HEK293T (cell line): Measurements from ENCODE around the gene MAP4K5.

Experiments
- ARNT ChIP-seq: fragments of 450-650 bp; IDR thresholded peaks from 2 replicates; pipeline ENCODE4 v1.6.1; 2017; ENCODE audit warnings: mild to moderate bottlenecking
- BHLHE40 ChIP-seq: fragments of 450-650 bp; IDR thresholded peaks from 2 replicates; pipeline ENCODE4 v1.6.1; 2016; ENCODE audit warnings: mild to moderate bottlenecking, moderate library complexity, borderline replicate concordance
- CTBP1 ChIP-seq: fragments of 450-650 bp; IDR thresholded peaks from 2 replicates; pipeline ENCODE4 v1.6.1; 2016; ENCODE audit warnings: borderline replicate concordance
- FOXA1 ChIP-seq: fragments of 450-650 bp; IDR thresholded peaks from 2 replicates; pipeline ENCODE4 v1.6.1; 2016; ENCODE audit warnings: mild to moderate bottlenecking
- FOXK2 ChIP-seq: fragments of 450-650 bp; IDR thresholded peaks from 2 replicates; pipeline ENCODE4 v1.6.1; 2016; ENCODE audit warnings: mild to moderate bottlenecking
- L3MBTL2 ChIP-seq: fragments of 450-650 bp; conservative IDR thresholded peaks from 2 replicates; pipeline ENCODE4 v1.6.1; 2016; ENCODE audit warnings: mild to moderate bottlenecking
- NFRKB ChIP-seq: fragments of 450-650 bp; IDR thresholded peaks from 2 replicates; pipeline ENCODE4 v1.6.1; 2016; ENCODE audit warnings: mild to moderate bottlenecking, moderate library complexity
- SP1 ChIP-seq: fragments of 450-650 bp; IDR thresholded peaks from 2 replicates; pipeline ENCODE4 v1.6.1; 2017
- ZNF384 ChIP-seq: fragments of 450-650 bp; IDR thresholded peaks from 2 replicates; pipeline ENCODE4 v1.6.1; 2016

DNA sequence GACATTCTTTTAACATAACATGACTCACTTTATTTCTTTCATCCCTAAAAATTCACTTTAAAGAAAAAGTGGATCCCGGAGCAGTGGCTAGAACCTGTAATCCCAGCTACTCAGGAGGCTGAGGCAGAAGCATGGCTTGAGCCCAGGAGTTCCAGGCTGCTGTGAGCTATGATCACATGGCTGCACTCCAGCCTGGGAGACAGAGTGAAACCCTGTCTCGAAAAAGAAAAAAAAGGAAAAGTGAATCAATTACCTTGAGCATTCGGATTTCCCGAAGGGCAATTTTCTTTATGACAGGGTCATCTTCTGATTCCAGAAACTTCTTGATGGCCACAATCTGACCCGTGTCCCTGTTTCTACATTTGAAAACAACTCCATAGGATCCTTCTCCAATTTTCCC lies 136.9 kb downstream of the MAP4K5 start:
- TF ChIP-seq ZNF384, result no peak
- no peak for TF ChIP-seq SP1
- TF ChIP-seq CTBP1, result no peak
- no peak for TF ChIP-seq FOXK2
- TF ChIP-seq L3MBTL2, result no peak
- TF ChIP-seq BHLHE40, result no peak
- no peak for TF ChIP-seq FOXA1
- no peak for TF ChIP-seq NFRKB
- no peak for TF ChIP-seq ARNT
